T-helper 2 cell treated with Interferon-gamma antibody and Interleukin-4, amounts not matched to agents 100 ng/mL and 5 ng/mL, for 36 hours (primary cell): ENCODE results near the gene SAT1. TPM values are rescaled to one million over a fixed set of nuclear protein-coding genes. Genes with fewer than 3 reads are reported as not detected.

ENCODE experiments used
- total RNA-seq: library from RNA; stranded (reverse); gene quantifications from 2 replicates; pipeline ENCODE4 v1.2.3, GENCODE V29; 2022

The SAT1 gene
- total RNA-seq, 1 donor from 2014 or later = 45.6 TPM

Other genes with a start within 250 kb of the SAT1 start
- 25.3 and 25.5 TPM in 2 replicates for gene PRDX4, start 115.7 kb upstream of the SAT1 start, total RNA-seq
- gene ACOT9, start 39.9 kb upstream of the SAT1 start, total RNA-seq = 32.5 and 35.0 TPM in 2 replicates
- 18.5 and 21.0 TPM in 2 replicates for gene APOO, start 124.8 kb downstream of the SAT1 start, total RNA-seq
- gene CXorf58, start 124.8 kb downstream of the SAT1 start, total RNA-seq = not detected in 2 replicates
- gene KLHL15, start 244.0 kb downstream of the SAT1 start, total RNA-seq = 6.8 and 7.2 TPM in 2 replicates